ENCODE measurements around the gene MAP3K5. TPM values are rescaled to one million over a fixed set of nuclear protein-coding genes. Genes with fewer than 3 reads are reported as not detected.

MAP3K5 gene
- total RNA-seq, 1 donor from 2014 or later: 1.7 TPM

DNA sequence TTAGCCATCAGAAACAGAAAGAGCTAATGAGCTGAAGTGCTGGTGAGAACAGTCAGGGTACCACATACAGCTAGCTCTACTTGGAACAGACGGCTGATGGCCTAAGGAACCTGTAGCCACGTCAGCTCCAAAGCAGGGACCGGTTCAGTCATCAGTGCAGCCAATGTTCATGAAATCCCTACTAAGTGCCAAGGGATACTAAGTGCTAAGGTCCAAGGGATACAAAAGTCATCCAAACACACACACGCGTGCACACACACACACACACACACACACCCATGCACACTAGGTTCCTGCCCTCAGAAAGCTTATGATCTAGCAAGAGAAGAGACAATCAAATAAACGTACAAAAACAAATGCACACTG, 53.6 kb downstream of the MAP3K5 start:
- no peak overlapping the region for H3K4me2 ChIP-seq (ENCODE audit: low read length)
- FAIRE-seq (no peak), DNase-seq (ENCODE audit: low read depth) (no peak)
- Mint-ChIP-seq H3K27me3 (ENCODE audit: low read depth, unreplicated experiment) (no peaks in the 10 kb centered on the region), H3K4me1 (ENCODE audit: low read depth, unreplicated experiment) (peaks cover 4% of the 10 kb centered on the region), H3K36me3 (ENCODE audit: low read depth, unreplicated experiment) (no peaks in the 10 kb centered on the region), H3K27ac (ENCODE audit: unreplicated experiment) (no peak overlapping the region), H3K4me3 (ENCODE audit: unreplicated experiment) (no peak overlapping the region), H3K9me3 (ENCODE audit: unreplicated experiment) (no peaks in the 10 kb centered on the region)
- H3K9me3 ChIP-seq (ENCODE audit: insufficient read depth, low read depth, low read length): no peaks in the 10 kb centered on the region
- no peak overlapping the region for H3K9ac ChIP-seq (ENCODE audit: low read length)
- H2AFZ ChIP-seq (ENCODE audit: low read depth, low read length): no peak overlapping the region
- H3K36me3 ChIP-seq (ENCODE audit: insufficient read depth, low read length): no peaks in the 10 kb centered on the region
- H3K27ac ChIP-seq (ENCODE audit: low read depth, low read length): no peak overlapping the region
- no peaks in the 10 kb centered on the region for H3K4me1 ChIP-seq (ENCODE audit: insufficient read depth, low read length)
- H3K79me2 ChIP-seq (ENCODE audit: insufficient read depth, low read length): peaks cover 8% of the 10 kb centered on the region
- no peak for TF ChIP-seq EZH2 (IDR thresholded peaks at IDR 0.05; ENCODE audit: insufficient read depth, low read length)
- TF ChIP-seq, protein P1, sequence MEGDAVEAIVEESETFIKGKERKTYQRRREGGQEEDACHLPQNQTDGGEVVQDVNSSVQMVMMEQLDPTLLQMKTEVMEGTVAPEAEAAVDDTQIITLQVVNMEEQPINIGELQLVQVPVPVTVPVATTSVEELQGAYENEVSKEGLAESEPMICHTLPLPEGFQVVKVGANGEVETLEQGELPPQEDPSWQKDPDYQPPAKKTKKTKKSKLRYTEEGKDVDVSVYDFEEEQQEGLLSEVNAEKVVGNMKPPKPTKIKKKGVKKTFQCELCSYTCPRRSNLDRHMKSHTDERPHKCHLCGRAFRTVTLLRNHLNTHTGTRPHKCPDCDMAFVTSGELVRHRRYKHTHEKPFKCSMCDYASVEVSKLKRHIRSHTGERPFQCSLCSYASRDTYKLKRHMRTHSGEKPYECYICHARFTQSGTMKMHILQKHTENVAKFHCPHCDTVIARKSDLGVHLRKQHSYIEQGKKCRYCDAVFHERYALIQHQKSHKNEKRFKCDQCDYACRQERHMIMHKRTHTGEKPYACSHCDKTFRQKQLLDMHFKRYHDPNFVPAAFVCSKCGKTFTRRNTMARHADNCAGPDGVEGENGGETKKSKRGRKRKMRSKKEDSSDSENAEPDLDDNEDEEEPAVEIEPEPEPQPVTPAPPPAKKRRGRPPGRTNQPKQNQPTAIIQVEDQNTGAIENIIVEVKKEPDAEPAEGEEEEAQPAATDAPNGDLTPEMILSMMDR (IDR thresholded peaks at IDR 0.05; ENCODE audit: insufficient read depth, low read depth, low read length): no peak
- peaks cover 19% of the 10 kb centered on the region for H4K20me1 ChIP-seq (ENCODE audit: insufficient read depth, low read length)
- no peak overlapping the region for H3K4me3 ChIP-seq (ENCODE audit: insufficient read depth, low read depth, low read length)
- no peaks in the 10 kb centered on the region for H3K27me3 ChIP-seq (ENCODE audit: insufficient read depth, low read length)

DNA sequence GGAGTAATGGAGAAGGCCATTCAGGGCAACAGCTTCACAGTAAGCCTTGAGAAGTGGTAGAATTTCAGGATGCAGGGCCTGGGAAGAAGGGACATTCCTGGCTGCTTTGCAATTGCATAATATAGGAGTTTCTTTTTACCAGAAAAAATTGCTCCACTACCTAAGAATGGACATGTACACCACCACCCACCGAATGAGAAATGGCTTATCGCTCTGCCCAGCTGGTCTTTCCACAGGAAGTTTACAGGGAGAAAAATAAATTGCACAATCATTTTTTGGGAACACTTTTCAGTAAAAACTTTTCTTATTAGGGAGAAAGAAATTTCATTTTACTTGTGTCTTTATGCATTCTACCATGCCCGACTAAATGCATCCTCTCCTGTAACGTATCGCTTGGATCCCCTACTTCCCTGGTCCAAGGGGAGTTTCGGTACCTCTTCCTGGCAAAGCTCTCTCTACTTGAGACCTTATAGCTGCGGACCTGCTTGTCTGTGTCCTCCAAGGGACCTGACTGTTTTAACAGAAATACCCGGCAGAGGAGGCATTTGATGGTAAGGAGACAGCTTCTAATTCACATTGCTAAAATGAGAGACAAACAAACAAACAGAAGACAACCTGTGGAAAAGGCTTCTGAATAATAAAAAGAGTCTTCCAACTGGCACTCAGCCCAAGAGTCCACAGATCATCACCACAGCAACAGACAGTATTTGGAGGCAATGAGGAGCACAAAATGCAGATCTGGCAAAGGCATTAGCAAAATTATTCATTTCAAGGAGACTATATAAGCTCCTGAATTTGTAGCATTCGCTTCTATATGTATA, 54.2 kb downstream of the MAP3K5 start:
- no peak overlapping the region for H3K4me3 Mint-ChIP-seq (ENCODE audit: unreplicated experiment)
- no peak overlapping the region for H3K9ac ChIP-seq (ENCODE audit: low read length)
- peaks cover 8% of the 10 kb centered on the region for H3K79me2 ChIP-seq (ENCODE audit: insufficient read depth, low read length)
- H3K4me2 ChIP-seq (ENCODE audit: low read length): no peak overlapping the region
- H3K4me3 ChIP-seq (ENCODE audit: insufficient read depth, low read depth, low read length): no peak overlapping the region
- no peaks in the 10 kb centered on the region for H3K9me3 ChIP-seq (ENCODE audit: insufficient read depth, low read depth, low read length)
- H3K27ac ChIP-seq (ENCODE audit: low read depth, low read length): no peak overlapping the region
- peaks cover 21% of the 10 kb centered on the region for H4K20me1 ChIP-seq (ENCODE audit: insufficient read depth, low read length)
- no peaks in the 10 kb centered on the region for H3K36me3 Mint-ChIP-seq (ENCODE audit: low read depth, unreplicated experiment)
- H3K4me1 Mint-ChIP-seq (ENCODE audit: low read depth, unreplicated experiment): peaks cover 4% of the 10 kb centered on the region
- no peak overlapping the region for H3K27ac Mint-ChIP-seq (ENCODE audit: unreplicated experiment)
- DNase-seq (ENCODE audit: low read depth) (peak; percentile 75), FAIRE-seq (no peak)
- no peak overlapping the region for H2AFZ ChIP-seq (ENCODE audit: low read depth, low read length)
- H3K9me3 Mint-ChIP-seq (ENCODE audit: unreplicated experiment): no peaks in the 10 kb centered on the region
- no peaks in the 10 kb centered on the region for H3K36me3 ChIP-seq (ENCODE audit: insufficient read depth, low read length)
- H3K27me3 Mint-ChIP-seq (ENCODE audit: low read depth, unreplicated experiment): no peaks in the 10 kb centered on the region
- TF ChIP-seq, protein P1 (IDR thresholded peaks at IDR 0.05; ENCODE audit: insufficient read depth, low read depth, low read length): no peak
- no peak for TF ChIP-seq EZH2 (IDR thresholded peaks at IDR 0.05; ENCODE audit: insufficient read depth, low read length)
- no peaks in the 10 kb centered on the region for H3K4me1 ChIP-seq (ENCODE audit: insufficient read depth, low read length)
- no peaks in the 10 kb centered on the region for H3K27me3 ChIP-seq (ENCODE audit: insufficient read depth, low read length)

DNA sequence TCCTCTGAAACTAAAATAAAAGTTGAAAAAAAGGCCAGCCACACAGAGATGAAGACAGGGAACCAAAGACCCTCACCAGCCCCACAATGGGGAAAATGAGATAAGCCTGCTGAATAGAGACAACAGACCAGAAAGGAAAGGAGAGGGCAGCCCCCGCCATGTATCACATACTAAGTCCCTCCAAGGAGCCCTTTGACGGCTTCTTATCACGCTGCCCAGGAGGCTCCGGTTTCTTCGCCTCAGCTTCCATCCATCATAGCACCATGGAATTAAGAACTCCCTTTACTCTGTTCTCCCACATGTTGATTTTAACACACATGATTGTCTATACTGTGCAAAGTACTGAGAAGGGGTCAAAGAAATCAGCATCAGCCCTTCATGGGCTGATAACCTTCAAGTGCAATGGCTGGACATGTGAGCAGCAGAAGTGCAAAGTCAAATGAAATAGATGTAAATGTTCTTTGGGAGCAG, 54.9 kb downstream of the MAP3K5 start:
- no peak overlapping the region for H3K4me2 ChIP-seq (ENCODE audit: low read length)

More for the DNA sequence above, 54.9 kb downstream of the MAP3K5 start:
- Mint-ChIP-seq H3K4me1 (ENCODE audit: low read depth, unreplicated experiment) (peaks cover 4% of the 10 kb centered on the region), H3K27me3 (ENCODE audit: low read depth, unreplicated experiment) (no peaks in the 10 kb centered on the region), H3K27ac (ENCODE audit: unreplicated experiment) (no peak overlapping the region), H3K4me3 (ENCODE audit: unreplicated experiment) (no peak overlapping the region), H3K9me3 (ENCODE audit: unreplicated experiment) (no peaks in the 10 kb centered on the region), H3K36me3 (ENCODE audit: low read depth, unreplicated experiment) (no peaks in the 10 kb centered on the region)
- no peak overlapping the region for H3K4me3 ChIP-seq (ENCODE audit: insufficient read depth, low read depth, low read length)
- H4K20me1 ChIP-seq (ENCODE audit: insufficient read depth, low read length): peaks cover 24% of the 10 kb centered on the region
- H3K27me3 ChIP-seq (ENCODE audit: insufficient read depth, low read length): no peaks in the 10 kb centered on the region
- H3K4me1 ChIP-seq (ENCODE audit: insufficient read depth, low read length): no peaks in the 10 kb centered on the region
- H3K9me3 ChIP-seq (ENCODE audit: insufficient read depth, low read depth, low read length): no peaks in the 10 kb centered on the region
- peaks cover 9% of the 10 kb centered on the region for H3K79me2 ChIP-seq (ENCODE audit: insufficient read depth, low read length)
- TF ChIP-seq EZH2 (IDR thresholded peaks at IDR 0.05; ENCODE audit: insufficient read depth, low read length): no peak
- TF ChIP-seq, protein P1 (IDR thresholded peaks at IDR 0.05; ENCODE audit: insufficient read depth, low read depth, low read length): no peak
- no peak for FAIRE-seq
- H3K9ac ChIP-seq (ENCODE audit: low read length): no peak overlapping the region
- H2AFZ ChIP-seq (ENCODE audit: low read depth, low read length): no peak overlapping the region
- H3K36me3 ChIP-seq (ENCODE audit: insufficient read depth, low read length): no peaks in the 10 kb centered on the region
- DNase-seq (ENCODE audit: low read depth): no peak
- H3K27ac ChIP-seq (ENCODE audit: low read depth, low read length): no peak overlapping the region
